Ammon's horn (tissue), 1 donor: Measurements from ENCODE around the gene H3-3A.

Experiments
- DNase-seq: peaks from one replicate; pipeline ENCODE4 v3.0.0-alpha.2; 2016; ENCODE audit warnings: low spot score

H3-3A gene

GRCh38 chr1:226054519-226055327 lies 7.8 kb upstream of the H3-3A start:
- no peak for DNase-seq

- no peak for DNase-seq
Measured at GRCh38 chr1:226059709-226060108, 2.8 kb upstream of the H3-3A start.

DNA sequence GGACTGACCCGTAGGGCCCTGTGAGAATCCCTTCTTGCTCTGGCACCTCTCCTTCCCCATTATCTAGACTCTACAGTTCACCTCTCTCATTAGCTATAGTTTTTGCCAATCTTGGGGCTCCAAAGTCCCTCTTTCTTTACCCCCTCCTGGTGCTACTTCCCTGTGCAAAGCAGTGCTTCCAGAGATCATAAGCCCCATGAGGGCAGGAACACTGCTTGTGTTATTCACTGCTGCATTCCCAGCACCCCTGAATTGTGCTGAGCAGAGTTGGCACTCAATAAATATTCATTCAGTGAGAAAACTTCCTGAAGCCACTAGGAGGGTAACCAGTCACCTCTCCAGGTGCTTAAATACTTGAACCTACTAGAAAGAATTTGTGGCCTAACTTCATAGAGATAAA lies 2.1 kb upstream of the H3-3A start:
- no peak for DNase-seq

- no peak for DNase-seq
Measured at GRCh38 chr1:226061068-226061840, 1.3 kb upstream of the H3-3A start.

DNA sequence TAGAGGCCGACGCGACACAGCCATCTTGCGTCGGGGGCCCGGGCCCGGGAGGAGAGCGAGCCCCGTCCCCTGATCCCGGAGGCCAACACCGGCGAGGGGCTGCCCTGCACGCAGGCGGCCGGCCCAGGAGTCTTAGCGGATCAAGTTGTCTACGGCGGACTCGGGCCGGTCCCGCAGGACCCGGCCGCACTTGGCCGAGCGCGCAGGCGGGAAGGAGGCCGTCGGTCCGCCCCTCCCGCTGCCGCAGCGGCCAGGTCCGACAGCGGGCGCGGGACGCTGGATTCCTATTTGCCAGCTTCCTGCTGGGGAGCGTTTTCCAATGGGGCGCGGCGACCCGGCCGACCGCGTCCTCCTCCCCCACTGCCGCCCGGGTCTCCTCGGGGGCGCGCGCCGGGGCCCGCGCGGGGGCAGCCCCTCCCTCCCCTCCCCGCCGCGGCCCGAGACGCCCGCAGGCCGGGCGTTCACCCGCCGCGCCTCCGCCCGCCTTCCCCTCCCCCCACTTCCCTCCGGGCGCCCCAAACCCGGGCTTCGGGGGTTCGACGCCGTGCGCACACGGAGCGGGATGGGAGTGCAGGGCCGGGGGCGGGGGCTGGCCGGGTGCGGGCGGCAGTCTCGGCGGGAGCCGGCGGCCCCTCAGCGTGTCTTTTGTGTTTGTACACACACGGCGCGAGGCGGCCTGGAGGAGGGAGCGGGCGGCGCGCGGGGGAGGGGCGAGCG lies 517 bp upstream of the H3-3A start:
- peak; percentile 83 for DNase-seq

DNA sequence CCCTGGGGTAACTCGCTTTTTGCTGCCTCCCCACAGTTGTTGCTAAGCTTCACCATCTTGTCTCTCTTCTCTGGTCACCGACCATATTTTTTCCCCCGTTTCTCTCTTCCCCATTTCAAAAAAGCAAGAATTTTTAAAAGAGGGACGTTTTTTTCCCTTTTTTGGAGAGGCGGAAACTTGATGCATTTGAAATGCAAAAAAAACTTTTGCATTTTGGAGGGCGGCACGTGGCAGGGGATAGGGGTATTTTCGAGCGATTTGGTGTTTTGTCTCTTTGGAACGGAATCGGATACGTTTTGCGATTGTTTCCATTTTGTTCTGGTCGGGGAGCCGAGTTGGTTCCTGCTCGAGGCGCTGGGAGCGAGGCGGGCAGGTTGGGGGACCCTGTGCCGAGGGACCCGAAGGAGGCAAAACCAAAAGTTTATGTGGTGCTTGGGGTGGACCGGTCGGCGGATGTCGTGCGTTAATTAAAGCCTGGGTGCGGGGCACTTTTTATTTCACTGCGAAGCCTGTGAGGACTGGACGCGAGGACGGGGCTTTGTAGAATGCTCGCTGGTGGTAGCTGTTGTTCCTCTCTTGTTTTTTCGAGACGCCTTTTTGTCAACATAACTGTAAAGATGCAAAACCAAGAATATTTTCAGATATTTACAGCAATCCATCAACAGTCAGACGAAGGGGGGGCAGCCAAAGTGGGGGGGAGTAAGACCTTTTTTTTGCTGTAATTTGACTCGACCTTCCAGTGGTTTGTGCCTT lies 884 bp downstream of the H3-3A start:
- DNase-seq: peak; percentile 60

DNA sequence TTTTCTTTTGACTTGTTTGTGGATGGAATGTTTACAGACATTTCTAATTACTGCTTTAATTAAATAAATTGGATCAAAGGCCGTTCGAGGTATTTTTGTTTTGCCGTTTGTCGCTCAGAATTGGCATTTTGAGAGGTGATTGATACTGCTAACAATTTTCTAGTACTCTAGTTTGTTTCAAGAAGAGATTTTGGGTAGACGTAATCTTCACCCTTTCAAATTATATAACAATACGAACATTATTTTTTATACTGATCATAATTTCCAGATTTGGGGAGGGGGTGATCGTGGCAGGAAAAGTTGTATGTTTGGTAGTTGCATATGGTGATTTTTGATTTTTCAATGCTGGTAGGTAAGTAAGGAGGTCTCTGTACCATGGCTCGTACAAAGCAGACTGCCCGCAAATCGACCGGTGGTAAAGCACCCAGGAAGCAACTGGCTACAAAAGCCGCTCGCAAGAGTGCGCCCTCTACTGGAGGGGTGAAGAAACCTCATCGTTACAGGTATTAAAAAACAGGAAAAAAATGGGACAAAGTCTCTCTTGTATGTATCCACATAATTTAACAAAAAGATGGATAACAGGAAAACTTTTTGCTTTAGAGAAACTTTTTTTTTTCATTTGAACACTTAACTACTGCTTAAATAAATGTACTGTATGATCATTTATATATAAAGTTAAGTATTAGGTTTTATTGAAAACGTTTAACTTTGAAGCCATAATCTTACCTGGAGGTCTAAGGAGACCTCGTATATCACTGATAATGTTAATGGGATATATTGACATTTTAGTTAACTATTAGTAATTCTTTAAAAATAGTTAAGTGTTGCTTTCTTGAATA lies 1.7 kb downstream of the H3-3A start:
- DNase-seq: no peak

DNA sequence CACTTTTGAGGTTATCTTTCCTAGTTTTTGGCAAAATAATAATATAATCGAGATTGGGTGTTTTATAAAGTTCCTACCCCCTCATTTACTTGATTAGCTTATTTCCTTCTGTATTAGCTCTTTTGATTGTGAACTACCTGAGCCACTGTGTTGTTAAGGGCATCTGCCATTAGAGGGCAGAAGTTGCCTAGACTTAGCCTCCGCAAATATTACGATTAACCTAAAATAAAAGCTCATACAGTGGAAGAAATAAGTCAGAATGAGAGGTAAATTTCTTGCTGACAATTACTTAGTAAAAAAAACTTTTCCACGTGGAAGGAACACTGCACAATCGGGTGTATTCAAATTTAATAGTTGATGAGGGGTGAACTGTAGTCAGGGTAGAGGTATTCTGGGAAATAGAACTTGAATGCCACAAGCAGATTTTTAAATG lies 2.3 kb downstream of the H3-3A start:
- peak; percentile 79 for DNase-seq

DNA sequence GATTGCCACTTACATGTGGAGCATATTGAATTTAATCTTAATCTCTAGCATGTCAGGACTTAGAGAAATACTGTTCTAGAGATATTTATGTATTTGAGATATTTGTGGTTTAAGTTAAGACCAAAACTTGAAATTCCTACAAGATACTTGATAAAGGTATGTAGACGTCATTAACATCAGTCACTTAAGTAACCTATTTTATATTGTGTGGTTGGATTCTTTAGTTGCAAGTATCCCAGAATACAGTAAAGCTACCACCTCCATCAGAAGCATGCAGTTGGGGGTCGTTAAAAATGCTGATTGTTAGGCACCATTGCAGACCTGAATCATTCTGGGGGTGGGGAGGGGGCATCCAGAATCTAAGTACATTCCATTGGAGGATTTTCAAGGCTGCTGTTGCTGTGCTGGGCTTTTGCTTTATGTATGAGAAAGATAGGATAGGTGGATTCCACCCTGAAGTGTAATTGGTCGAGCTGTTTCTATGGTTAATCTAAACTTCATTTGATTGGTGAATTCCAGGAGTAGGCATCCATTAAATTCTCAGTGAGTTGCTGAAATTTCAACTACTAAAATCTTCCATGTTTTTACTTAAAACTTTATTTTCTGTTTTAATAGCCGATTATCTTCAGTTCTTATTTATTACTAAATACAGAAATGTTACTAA lies 4.0 kb downstream of the H3-3A start:
- no peak for DNase-seq

- DNase-seq: no peak
Measured at GRCh38 chr1:226069811-226070489, 7.4 kb downstream of the H3-3A start.

GRCh38 chr1:226072347-226072746 lies 9.8 kb downstream of the H3-3A start:
- no peak for DNase-seq

- no peak for DNase-seq
Measured at GRCh38 chr1:226073184-226073950, 10.9 kb downstream of the H3-3A start.

DNA sequence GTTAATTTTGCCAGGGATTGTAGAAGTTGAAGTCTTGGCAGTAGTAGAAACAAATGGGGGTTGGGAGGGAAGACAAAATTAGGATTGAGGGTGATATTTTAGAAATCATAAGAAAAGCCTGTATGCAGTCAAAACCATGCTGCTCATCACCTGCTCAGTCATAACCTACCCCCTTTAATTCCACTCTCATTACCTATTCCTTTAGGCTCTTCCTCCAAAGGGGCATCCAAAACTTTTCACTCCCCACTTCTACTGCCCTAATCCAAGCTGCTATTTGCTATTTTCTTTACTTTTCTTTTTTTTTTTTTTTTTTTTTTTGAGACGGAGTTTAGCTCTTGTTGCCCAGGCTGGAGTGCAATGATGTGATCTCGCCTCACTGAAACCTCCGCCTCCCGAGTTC lies 11.5 kb downstream of the H3-3A start:
- DNase-seq: no peak

- DNase-seq: no peak
Measured at GRCh38 chr1:226076378-226076777, 13.9 kb downstream of the H3-3A start.

- no peak for DNase-seq
Measured at GRCh38 chr1:226078374-226078773, 15.9 kb downstream of the H3-3A start.

DNA sequence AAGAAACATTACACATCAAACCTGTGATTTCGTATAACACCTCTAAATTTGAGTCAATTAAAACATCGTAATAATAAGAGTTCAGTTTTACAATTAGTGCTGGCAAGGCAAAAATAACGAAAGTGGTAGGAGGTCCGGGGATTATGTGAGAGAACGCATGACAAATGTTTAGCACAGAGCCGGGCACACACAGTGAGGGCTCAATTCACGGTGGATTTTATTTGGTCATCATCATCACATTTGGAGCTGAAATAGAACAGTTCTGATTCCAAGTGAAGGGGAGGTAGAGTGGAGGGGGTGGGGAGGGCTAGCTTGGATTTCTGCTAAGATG lies 20.0 kb downstream of the H3-3A start:
- no peak for DNase-seq

- peak; percentile 47 for DNase-seq
Measured at GRCh38 chr1:226082959-226083301, 20.4 kb downstream of the H3-3A start.

DNA sequence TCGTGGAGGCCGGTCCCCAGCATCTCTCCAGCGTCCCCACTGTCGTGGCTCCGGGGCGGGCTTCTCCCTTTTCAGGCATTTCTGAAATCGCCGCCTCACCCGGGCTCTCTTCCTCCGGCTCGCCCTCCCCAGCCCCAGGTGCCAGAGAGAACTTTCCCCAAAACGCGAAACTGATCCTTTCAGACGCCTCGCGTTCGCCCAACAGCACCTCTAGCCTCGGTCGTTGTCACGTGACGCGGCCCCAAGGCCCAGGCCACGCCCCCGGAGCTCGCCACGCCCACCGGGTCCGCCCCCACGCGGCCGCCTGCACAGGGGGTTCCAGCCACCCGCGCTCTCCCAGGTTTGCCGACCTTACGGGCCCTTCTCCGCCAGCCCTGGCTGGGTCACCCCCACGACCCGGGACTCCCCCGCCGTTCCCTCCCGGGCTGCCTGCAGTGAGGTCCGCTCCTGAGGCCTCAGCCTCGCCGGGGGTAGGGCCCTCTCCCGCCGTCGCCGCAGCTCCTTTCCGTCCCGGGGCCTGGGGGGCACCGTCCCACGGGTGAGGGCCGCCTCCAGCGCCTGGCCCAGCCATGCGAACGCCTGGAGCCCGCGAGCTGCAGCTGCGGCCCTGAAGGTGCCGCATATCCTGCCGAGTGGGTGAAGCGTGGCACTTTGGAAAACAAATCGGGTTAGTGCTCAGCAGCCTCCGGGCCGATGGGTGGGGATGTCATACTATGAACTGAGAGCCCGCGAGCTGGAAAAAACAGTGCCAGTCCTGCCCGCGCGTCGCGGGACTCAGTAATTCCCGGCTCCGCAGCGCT lies 21.0 kb downstream of the H3-3A start:
- DNase-seq: peak; percentile 92
